HG03108 (cell line): ENCODE results near the gene GPR82.
"Not testable (repeated sequence)": the region's sequence is repeated elsewhere in the genome, so short reads cannot be mapped to it uniquely, and the experiment has no call there.

ENCODE experiments used
- ATAC-seq: cut with Tn5 transposase; IDR thresholded peaks from one replicate; pipeline ENCODE4 v1.9.1; 2021; ENCODE audit warnings: moderate library complexity; ENCODE audit not compliant: unreplicated experiment

GPR82 gene

GRCh38 chrX:41718481-41719235 is 5.3 kb upstream of the GPR82 start:
- no peak for ATAC-seq

DNA sequence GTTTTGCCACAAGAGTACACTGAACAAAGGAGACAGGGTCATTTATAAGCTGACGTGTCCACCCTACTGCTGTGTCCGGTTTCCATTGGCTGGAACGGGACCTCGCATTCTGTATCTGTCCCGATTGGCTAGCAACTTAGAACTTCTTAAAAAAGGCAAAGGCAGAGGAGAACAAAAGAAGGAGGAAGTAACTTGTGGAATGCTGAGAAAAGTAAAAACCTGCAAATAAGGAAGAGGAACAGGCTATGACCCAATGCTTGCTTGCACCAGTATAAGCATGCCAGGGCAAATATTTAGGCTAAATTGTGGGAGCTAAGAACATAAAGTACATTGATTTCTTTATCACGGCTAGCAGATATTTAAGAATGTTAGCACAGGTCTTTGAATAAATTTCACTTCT is 4.4 kb upstream of the GPR82 start:
- ATAC-seq: not testable (repeated sequence)

DNA sequence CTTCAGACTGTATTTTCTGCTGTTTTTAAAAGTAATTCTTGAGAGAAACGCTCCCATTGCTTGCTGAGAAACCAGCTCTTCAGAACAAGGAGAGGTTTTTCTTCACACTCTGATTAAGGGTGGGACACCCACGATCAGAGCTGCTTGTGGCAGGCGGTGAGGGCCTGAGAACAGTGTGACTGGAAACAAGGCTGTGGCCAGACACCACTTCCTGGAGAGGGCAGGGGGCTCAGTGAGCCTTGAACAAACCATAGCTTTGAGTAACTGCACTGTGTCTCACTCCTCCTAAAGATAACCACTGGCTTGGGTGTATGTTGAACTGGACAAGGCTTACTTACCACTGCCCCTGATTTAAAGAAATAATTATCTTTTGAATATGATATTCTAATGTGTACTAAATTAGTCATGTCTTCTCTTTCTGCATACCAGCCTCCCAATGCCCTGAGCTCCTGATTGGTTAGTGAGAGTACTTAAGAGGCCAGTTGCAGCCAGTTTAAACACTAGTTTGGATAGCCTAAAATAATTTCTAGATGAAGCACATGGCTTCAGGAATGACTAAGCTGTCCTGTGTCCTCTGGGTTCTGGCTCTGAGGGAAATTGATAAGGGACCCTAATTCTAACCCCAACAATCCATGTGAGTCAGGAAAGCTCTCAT is 3.7 kb upstream of the GPR82 start:
- peak; percentile 78 for ATAC-seq

DNA sequence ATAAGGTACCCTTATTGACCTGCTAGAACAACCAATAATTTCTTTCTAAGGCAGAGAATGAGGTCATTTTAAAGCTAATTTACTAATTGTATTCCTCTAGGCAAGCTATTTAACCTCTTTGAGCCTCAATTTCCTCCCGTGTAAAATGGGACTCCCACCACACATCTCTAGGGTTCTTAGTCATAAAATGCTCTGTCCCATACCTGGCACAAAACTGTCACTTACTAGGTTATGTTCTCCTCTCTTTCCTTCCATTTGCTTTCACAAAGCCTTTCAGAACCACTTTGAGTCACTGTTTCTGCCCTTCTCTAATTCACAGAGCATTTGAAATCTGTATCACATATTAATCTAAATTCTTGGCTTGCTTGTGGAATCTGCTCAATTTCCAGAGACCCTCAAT is 2.4 kb upstream of the GPR82 start:
- ATAC-seq: no peak

DNA sequence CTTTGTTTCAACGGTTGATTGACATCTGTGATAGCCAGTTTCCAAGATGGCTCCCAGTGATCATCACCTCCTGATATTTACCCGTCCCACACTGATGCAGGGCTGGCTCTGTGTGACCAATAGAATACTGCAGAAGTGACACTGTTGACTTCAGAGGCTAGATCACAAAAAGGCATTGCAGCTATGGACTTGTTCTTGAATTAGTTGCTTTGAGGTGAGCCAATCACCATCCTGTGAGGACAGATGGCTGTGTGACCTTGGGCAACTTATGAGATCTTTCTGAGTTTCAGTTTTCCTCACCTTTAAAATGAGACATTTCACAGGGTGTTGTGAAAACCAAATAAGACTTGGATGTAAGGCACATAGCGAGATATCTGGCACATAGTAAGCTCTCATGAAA is 1.8 kb upstream of the GPR82 start:
- no peak for ATAC-seq

DNA sequence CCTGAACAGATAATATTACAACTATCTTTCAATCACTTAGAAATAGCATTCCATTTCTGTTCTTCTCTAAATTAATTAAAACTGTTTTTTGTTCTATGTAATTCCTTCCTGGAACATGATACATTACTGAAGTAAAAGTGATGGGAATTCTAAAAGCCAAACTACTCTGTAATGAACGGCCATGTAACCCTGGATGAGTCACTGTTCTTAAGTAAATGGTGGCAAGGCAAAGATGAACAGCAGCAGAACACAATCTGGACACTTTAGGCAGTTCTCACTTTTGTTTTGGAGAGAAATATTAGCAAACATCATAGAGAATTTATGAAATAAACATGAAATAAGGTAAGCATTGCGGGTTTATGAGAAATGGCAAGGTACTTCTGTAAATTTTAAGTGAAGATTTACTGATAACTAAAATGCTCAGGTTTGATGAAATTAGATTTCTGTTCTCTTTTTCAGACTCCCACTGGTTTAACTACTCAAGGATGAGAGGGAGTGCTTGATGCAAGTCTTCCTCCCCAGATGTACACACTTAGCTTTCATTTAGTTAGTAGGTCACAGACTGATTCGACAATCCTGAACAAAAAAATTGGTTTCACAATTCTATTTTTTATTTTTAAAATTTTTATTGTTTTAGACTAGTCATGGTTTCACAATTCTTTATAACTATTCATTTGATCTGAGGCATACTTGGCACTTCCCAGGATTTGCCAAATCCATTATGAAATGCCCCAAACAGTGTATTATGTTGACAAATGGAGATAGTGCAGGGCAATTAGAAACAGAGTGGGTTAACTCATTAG is 964 bp upstream of the GPR82 start:
- ATAC-seq: no peak

DNA sequence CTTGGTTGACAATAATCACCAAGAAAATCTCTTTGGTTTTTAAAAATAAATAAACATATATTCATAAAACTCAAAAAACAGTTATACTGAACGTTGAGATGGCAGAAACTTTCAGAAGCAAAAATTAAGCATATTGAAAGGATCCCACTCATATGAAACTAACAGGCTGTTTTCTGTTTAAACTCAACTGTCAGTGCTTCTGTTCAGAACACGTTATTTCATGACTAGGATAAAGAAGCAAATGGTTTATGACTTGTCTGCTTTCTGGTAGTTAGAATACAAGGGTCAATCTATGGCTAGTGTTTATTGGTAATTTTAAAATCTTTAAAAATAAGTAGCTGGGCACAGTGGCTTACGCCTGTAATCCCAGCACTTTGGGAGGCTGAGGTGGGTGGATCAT is 4.1 kb downstream of the GPR82 start:
- ATAC-seq: no peak

DNA sequence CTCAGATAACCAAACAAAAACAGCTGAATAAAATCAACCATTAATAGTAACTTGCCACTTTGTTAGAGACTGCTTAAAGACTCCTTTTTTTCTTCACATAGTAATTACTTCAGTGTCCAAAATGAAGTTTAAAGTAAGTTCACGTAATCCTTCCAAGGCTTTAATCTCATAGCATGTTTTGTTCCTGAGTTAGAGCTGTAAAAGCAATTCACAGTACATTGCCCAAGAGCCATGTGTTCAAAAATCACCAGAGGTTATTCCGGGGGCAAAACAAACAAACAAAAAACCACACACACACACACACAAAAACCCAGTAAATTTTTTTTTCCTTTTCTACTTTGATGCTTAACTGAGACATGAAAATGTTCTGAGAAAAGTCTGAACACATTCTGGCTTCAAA is 6.1 kb downstream of the GPR82 start:
- no peak for ATAC-seq

- no peak for ATAC-seq
Observed at GRCh38 chrX:41732260-41732659, 8.3 kb downstream of the GPR82 start.

DNA sequence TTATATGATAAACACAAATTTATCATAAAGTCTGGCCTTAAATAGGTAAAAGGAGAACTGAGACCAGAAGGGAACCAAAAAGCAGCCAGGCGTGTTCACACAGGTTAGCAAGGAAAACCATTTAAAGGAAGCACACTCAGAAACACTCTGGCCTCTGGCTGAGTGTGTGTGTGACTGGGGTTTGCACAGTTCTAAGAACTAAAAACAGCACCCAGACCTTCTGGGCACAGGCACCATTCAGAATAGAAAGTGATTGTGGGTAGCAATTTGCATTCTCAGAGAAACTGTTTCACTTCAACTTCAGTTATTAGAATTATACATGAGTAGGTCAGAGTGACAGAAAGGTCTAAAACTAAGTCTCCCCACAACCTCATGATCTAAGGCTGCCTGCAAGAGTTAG is 10.0 kb downstream of the GPR82 start:
- ATAC-seq: peak; percentile 97

- ATAC-seq: no peak
Observed at GRCh38 chrX:41734530-41734929, 10.5 kb downstream of the GPR82 start.

GRCh38 chrX:41737065-41737464 is 13.1 kb downstream of the GPR82 start:
- ATAC-seq: no peak

DNA sequence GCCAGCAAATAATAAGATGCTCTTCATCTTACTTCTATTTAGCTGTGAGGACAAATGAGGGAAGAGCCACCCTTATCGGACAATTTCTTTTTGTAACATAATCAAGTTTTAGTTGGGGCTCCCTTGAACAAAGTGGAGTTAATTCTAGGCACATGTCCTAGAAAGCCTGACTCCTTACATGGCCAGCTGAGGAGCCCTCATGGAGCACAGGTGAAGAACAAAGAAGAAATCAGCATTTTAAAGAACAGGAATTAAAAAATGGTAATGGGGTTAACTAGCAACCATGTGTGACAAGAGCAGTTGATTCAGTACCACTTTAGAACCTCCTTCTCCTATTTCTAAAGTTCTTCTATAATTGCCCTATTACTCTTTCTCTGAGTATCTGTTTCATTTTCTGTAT is 15.9 kb downstream of the GPR82 start:
- ATAC-seq: no peak

DNA sequence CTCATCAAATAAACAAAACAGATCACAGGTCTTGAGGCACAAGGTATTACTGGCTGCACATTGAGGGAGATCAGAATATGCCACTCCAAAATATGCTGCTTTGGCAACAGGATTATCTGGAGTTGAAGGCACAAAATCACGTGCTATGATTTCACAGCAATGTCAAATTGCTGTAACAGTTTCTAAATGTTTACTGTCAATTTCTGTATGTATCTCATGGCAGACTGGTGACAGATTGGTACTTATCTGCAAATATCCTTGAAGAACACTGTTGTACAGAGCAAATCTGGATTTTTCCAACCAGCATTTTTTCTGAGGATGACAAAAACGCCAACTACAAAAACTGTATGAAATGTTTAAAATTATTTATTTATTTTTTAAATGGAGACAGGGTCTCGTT is 26.7 kb downstream of the GPR82 start:
- no peak for ATAC-seq

DNA sequence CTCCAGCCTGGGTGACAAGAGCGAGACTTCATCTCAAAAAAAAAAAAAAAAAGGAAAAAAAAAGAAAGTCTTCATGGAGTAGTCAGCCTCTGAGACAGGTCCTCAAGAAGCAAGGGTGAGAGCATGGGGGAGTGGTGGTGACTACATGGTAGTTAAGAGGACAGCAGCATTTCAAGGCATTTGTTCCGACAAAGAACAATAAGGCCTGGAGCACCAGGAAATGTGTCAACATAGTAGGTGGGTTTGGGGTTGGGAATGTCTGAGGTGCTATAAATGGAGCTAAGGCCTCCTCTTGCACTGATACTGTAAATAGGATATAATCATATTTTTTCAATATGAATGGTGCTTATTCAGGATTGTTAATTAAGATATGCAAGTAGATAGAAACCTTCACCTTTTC is 34.4 kb downstream of the GPR82 start:
- ATAC-seq: no peak

DNA sequence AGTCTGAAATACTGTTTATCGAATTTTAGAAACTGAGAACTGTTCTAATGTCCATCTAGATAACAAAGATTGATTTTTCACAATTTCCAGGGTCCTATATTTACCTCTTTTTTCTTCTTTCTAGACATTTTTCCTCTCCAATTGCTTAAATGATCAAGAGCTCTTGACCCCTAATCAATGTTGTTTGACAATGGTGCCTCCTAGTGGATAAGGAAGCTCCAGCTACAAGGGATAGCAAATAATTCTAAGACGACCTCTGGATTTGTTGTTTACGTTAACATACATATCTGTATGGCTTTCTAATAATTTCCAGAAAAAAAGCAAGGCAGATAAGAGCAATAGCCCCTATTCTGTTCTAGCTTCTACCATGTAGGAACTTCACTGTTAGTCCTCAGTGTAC is 35.8 kb downstream of the GPR82 start:
- no peak for ATAC-seq

DNA sequence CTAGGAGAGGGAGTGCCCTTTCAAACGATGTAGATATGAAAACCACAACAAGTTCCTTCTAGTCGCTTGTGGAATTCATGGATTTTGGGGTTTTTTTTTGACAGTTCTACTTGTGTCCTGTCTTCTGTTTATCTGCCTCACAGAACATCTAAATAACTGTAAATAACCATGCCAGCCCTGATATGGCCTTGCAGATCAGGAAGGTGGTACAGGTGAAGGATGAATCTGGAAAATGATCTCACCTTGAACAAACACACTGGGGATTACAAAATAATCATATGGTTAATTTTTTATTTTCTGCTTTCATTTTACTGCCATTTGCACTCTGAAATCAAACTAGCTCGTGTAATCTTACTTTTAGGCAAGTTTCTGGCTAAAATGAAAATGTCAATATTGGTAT is 37.2 kb downstream of the GPR82 start:
- no peak for ATAC-seq

DNA sequence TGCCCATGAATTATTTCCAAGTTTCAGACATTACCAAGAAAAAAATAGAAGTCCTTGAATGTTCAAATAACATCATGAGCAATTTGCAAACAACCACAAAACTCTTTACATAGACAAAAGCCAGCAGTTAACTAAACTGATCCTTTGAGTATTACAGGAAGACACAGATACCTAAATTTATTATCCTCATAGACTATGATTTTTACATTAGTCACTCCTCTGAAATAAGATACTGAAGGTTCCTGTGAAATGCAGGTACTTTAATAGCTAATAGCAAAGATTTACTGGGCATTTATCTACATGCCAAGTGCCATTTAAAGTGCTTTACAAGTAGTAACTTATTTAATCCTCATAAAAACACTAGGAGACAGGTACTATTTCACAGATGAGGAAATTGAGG is 37.7 kb downstream of the GPR82 start:
- ATAC-seq: no peak

DNA sequence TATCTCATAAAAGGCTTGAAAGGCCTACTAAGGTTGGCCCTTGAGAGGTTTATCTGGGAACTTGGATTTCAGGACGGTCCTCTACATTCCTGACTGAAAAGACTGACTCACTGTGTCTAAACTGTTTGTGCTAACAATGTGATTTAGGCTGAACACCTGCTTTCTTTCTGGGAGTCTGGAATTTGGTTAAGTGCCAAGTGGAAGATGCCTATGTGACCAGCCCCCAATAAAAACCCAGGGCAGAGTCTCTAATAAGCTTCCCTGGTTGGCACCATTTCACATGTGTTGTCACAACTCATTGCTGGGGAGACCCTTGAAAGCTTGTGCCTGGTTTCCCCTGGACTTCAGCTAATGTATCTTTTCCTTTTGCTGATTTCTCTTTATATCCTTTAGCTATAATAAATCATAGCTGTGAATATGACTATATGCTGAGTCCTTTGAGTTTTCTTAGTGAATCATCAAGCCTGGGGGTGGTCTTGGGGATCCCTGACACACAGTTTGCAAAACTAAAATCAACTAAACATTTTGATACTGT is 55.1 kb downstream of the GPR82 start:
- ATAC-seq: no peak
